CD4-positive, alpha-beta T cell (primary cell): ENCODE data around the gene RELCH. TPM values are rescaled to one million over a fixed set of nuclear protein-coding genes. Genes with fewer than 3 reads are reported as not detected.

ENCODE experiments used
- ATAC-seq: fragments of 200-7000 bp; cut with Tn5 transposase; one replicate; pipeline ENCODE4 v1.10.0; 2022; ENCODE audit warnings: mild to moderate bottlenecking; ENCODE audit not compliant: poor library complexity
- CTCF ChIA-PET: fragments of 350-600 bp; sonication (Branson Sonifier 250); formaldehyde crosslinking; loops from one replicate; lab custom pipeline; 2021; ENCODE audit warnings: antibody characterized with exemption, inconsistent platforms; lab: Charles Lee
- POLR2A ChIA-PET: fragments of 350-600 bp; sonication (Branson Sonifier 250); formaldehyde crosslinking; loops from one replicate; lab custom pipeline; 2021; ENCODE audit warnings: antibody characterized with exemption, inconsistent platforms; lab: Charles Lee
- DNase-seq, 14 experiments: peaks; one replicate each; pipeline ENCODE4 v3.0.0-alpha.2; 2013 to 2020; ENCODE audit warnings: mixed read lengths in 2 of 14
- H3K27ac ChIP-seq, 2 donors: one replicate each; pipeline versions ENCODE4 v1.5.1 to v1.7.0; 2013; ENCODE audit warnings: low read length in 2 of 2, low read depth in 1 of 2, mild to moderate bottlenecking in 1 of 2
- H3K27me3 ChIP-seq, 2 experiments: 1 replicate in 1 of 2; 2 replicates in 1 of 2; pipeline versions ENCODE4 v1.6.1 to v1.7.0; 2013; ENCODE audit warnings: low read length in 2 of 2, control low read depth in 1 of 2, mild to moderate bottlenecking in 1 of 2, moderate library complexity in 1 of 2; ENCODE audit not compliant: insufficient read depth in 2 of 2, control insufficient read depth in 1 of 2
- H3K36me3 ChIP-seq: one replicate; pipeline ENCODE4 v1.6.1; 2013; ENCODE audit warnings: low read length, control low read depth; ENCODE audit not compliant: insufficient read depth
- H3K4me1 ChIP-seq: one replicate; pipeline ENCODE4 v1.6.1; 2013; ENCODE audit warnings: low read length, control low read depth; ENCODE audit not compliant: insufficient read depth
- H3K4me3 ChIP-seq: one replicate; pipeline ENCODE4 v1.5.1; 2013; ENCODE audit warnings: mild to moderate bottlenecking, low read length, moderate library complexity
- H3K9me3 ChIP-seq, 2 experiments: 1 replicate in 1 of 2; 2 replicates in 1 of 2; pipeline versions ENCODE4 v1.6.1 to v1.7.0; 2013; ENCODE audit warnings: low read length in 2 of 2, mild to moderate bottlenecking in 2 of 2, control low read depth in 1 of 2, moderate library complexity in 1 of 2; ENCODE audit not compliant: control insufficient read depth in 1 of 2, insufficient read depth in 1 of 2
- H3K27ac Mint-ChIP-seq: one replicate; pipeline ENCODE4 v1.8.0; 2020; ENCODE audit warnings: mixed read lengths
- H3K27me3 Mint-ChIP-seq: one replicate; pipeline ENCODE4 v1.8.0; 2021; ENCODE audit warnings: mixed read lengths
- H3K36me3 Mint-ChIP-seq: one replicate; pipeline ENCODE4 v1.8.0; 2021; ENCODE audit warnings: low read depth, mixed read lengths
- H3K4me1 Mint-ChIP-seq: one replicate; pipeline ENCODE4 v1.8.0; 2021; ENCODE audit warnings: low read depth, mixed read lengths
- H3K4me3 Mint-ChIP-seq: one replicate; pipeline ENCODE4 v1.8.0; 2020; ENCODE audit warnings: mild to moderate bottlenecking, mixed read lengths
- H3K9me3 Mint-ChIP-seq: one replicate; pipeline ENCODE4 v1.8.0; 2020; ENCODE audit warnings: mixed read lengths
- CTCF ChIP-seq: fragments of 200-600 bp; IDR thresholded peaks from one replicate; pipeline ENCODE4 v1.8.0; 2022; ENCODE audit warnings: antibody characterized with exemption, mild to moderate bottlenecking
- intact Hi-C, 2 experiments: fragments of 100-400 bp; cut with DNase I in 1 of 2; cut with micrococcal nuclease in 1 of 2; formaldehyde crosslinking; loops; one replicate each; pipeline versions ENCODE4 v1.15.1 to v1.9.0; 2023 to 2025; cut with DNase I, micrococcal nuclease
- total RNA-seq, 174 experiments: library from RNA in 2 of 174; stranded (reverse) in 2 of 174; gene quantifications; one replicate each; pipeline ENCODE4 v1.2.3 and lab custom pipeline; 2021 to 2026

The RELCH gene
- total RNA-seq, 2 experiments from 2014 or later = 39.6 to 44.3 TPM

GRCh38 chr18:62328586-62329525 is 141.8 kb downstream of the RELCH start:
- POLR2A ChIA-PET = no interaction called here
- DNase-seq (no peak), ATAC-seq (no peak)
- H3K4me1 Mint-ChIP-seq = peaks cover 47% of the 10 kb centered on the region
- H3K27ac Mint-ChIP-seq = no peak overlapping the region
- CTCF ChIA-PET = no interaction called here
- Histone ChIP-seq H3K27me3 (peaks cover 46 to 56% of the 10 kb centered on the region in 2 experiments), H3K9me3 (peaks cover 0 to 13% of the 10 kb centered on the region in 2 experiments), H3K4me3 (no peak overlapping the region), H3K4me1 (peaks cover 43% of the 10 kb centered on the region), H3K27ac (no peak overlapping the region), H3K36me3 (no peaks in the 10 kb centered on the region)
- no peaks in the 10 kb centered on the region for H3K36me3 Mint-ChIP-seq
- H3K4me3 Mint-ChIP-seq = peak overlapping the region; percentile 34
- no peaks in the 10 kb centered on the region for H3K9me3 Mint-ChIP-seq
- intact Hi-C loops = loop anchor here in 1 of 2 experiments (5.0 kb wide), 2 partner anchors 198 to 258 kb away; no protein-coding TSS in a partner anchor
- peaks cover 80% of the 10 kb centered on the region for H3K27me3 Mint-ChIP-seq
- no peak for TF ChIP-seq CTCF

- Histone ChIP-seq H3K4me1 (peaks cover 38% of the 10 kb centered on the region), H3K36me3 (no peaks in the 10 kb centered on the region), H3K9me3 (peaks cover 0 to 10% of the 10 kb centered on the region in 2 experiments), H3K27me3 (peaks cover 40 to 49% of the 10 kb centered on the region in 2 experiments), H3K27ac (no peak overlapping the region), H3K4me3 (no peak overlapping the region)
- Mint-ChIP-seq H3K27ac (no peak overlapping the region), H3K9me3 (no peaks in the 10 kb centered on the region), H3K4me1 (peaks cover 38% of the 10 kb centered on the region), H3K27me3 (peaks cover 79% of the 10 kb centered on the region), H3K36me3 (no peaks in the 10 kb centered on the region), H3K4me3 (peak overlapping the region; percentile 34)
- ATAC-seq (peak; percentile 65), DNase-seq (peak in 8 of 14 experiments; percentile 15 to 54 (median 25))
- no peak for TF ChIP-seq CTCF
- ChIA-PET POLR2A (interaction anchor here (1.3 kb wide), 1 partner anchor 14 kb away, joined by 3 read pairs; no protein-coding TSS in a partner anchor), CTCF (no interaction called here)
- intact Hi-C loops = loop anchor here in 1 of 2 experiments (5.0 kb wide), 2 partner anchors 197 to 257 kb away; no protein-coding TSS in a partner anchor
Observed at GRCh38 chr18:62329691-62330454, 142.8 kb downstream of the RELCH start.

- peaks cover 0 to 6% of the 10 kb centered on the region in 2 experiments for H3K9me3 ChIP-seq
- no peak for DNase-seq
- H3K36me3 Mint-ChIP-seq = no peaks in the 10 kb centered on the region
- H3K4me3 Mint-ChIP-seq = no peak overlapping the region
- H3K4me1 ChIP-seq = peaks cover 34% of the 10 kb centered on the region
- no peak for TF ChIP-seq CTCF
- H3K9me3 Mint-ChIP-seq = no peaks in the 10 kb centered on the region
- intact Hi-C loops = no loop called here
- no peak overlapping the region for H3K4me3 ChIP-seq
- peaks cover 38% of the 10 kb centered on the region for H3K4me1 Mint-ChIP-seq
- no peaks in the 10 kb centered on the region for H3K36me3 ChIP-seq
- no peak overlapping the region for H3K27ac ChIP-seq
- H3K27ac Mint-ChIP-seq = no peak overlapping the region
- H3K27me3 ChIP-seq = peaks cover 39 to 46% of the 10 kb centered on the region in 2 experiments
- ATAC-seq = no peak
- ChIA-PET POLR2A (interaction anchor here (1.3 kb wide), 1 partner anchor 13 kb away, joined by 3 read pairs; no protein-coding TSS in a partner anchor), CTCF (no interaction called here)
- H3K27me3 Mint-ChIP-seq = peaks cover 79% of the 10 kb centered on the region
Observed at GRCh38 chr18:62330650-62331049, 143.6 kb downstream of the RELCH start.
